ENCODE results near the gene SMARCA4. TPM values are rescaled to one million over a fixed set of nuclear protein-coding genes. Genes with fewer than 3 reads are reported as not detected.

Gene SMARCA4
- total RNA-seq, 1 donor from 2014 or later, result 95.6 TPM

DNA sequence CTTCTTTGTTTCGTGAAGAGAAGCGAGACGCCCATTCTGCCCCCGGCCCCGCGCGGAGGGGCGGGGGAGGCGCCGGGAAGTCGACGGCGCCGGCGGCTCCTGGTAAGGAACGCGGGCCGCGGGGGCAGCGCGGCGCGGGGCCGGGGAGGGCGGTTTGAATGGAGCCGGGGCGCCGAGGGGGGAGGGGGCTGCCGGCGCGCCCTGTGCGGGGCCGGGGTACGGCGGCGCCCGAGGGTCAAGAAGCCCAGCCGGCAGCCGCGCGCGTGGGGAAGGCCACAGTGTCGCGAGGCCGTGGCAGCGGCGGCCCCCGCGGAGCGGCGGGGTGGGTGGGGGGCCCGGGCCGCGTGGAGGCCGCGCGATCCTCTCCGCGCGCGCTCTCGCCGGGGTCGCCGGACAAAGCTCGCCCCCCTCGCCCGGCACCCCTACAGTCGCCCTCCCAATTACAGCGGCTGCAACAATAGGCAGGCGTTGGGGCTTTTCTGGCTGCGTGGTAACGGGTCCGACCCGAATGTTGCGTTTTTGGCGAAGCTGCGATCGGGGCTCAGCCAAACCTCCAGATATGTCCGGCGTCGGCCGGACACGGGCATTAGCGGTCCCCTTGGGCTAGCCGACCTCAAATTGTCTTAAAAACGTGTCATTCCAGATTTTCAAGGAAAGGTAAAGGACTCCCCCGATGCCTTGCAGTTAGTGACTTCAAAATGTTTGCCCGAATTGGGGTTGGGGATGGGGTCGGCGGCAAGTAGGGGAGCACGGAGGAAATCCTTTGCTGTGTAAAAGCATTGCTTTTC lies 437 bp downstream of the SMARCA4 start:
- no peaks in the 10 kb centered on the region for H3K27me3 ChIP-seq
- peaks cover 22% of the 10 kb centered on the region for H3K4me1 ChIP-seq
- peak overlapping the region; percentile 89 for H3K27ac ChIP-seq
- peak; percentile 72 for DNase-seq
- no peaks in the 10 kb centered on the region for H3K36me3 ChIP-seq
- TF ChIP-seq, protein P1, sequence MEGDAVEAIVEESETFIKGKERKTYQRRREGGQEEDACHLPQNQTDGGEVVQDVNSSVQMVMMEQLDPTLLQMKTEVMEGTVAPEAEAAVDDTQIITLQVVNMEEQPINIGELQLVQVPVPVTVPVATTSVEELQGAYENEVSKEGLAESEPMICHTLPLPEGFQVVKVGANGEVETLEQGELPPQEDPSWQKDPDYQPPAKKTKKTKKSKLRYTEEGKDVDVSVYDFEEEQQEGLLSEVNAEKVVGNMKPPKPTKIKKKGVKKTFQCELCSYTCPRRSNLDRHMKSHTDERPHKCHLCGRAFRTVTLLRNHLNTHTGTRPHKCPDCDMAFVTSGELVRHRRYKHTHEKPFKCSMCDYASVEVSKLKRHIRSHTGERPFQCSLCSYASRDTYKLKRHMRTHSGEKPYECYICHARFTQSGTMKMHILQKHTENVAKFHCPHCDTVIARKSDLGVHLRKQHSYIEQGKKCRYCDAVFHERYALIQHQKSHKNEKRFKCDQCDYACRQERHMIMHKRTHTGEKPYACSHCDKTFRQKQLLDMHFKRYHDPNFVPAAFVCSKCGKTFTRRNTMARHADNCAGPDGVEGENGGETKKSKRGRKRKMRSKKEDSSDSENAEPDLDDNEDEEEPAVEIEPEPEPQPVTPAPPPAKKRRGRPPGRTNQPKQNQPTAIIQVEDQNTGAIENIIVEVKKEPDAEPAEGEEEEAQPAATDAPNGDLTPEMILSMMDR (IDR thresholded peaks at IDR 0.05), result no peak
- peak; percentile 57 for ATAC-seq
- peak overlapping the region; percentile 85 for H3K4me3 ChIP-seq
- intact Hi-C loops (cut with DNase I), result no loop called here
- H3K9me3 ChIP-seq, result no peaks in the 10 kb centered on the region

DNA sequence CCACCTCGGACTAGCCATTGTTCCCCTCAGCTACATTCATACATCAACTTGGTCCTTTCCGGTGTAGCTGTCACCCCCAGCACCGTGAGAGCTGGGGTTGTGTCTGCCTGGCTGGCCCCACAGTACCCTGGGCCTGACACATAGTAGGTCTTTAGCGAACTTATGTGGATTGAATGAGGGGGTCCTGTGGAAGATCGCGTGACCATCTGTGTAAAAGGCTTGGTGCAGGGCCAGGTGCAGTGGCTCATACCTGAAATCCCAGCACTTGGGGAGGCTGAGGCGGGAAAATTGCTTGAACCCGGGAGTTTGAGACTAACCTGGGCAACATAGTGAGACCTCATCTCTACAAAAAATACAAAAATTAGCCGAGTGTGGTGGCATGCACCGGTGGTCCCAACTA lies 2.0 kb downstream of the SMARCA4 start:
- peaks cover 24% of the 10 kb centered on the region for H3K4me1 ChIP-seq
- H3K27me3 ChIP-seq, result no peaks in the 10 kb centered on the region
- DNase-seq (no peak), ATAC-seq (no peak)
- no peaks in the 10 kb centered on the region for H3K9me3 ChIP-seq
- no peak overlapping the region for H3K4me3 ChIP-seq
- TF ChIP-seq, protein P1 (IDR thresholded peaks at IDR 0.05), result no peak
- intact Hi-C loops (cut with DNase I), result no loop called here
- H3K36me3 ChIP-seq, result no peaks in the 10 kb centered on the region
- H3K27ac ChIP-seq, result peak overlapping the region; percentile 89

DNA sequence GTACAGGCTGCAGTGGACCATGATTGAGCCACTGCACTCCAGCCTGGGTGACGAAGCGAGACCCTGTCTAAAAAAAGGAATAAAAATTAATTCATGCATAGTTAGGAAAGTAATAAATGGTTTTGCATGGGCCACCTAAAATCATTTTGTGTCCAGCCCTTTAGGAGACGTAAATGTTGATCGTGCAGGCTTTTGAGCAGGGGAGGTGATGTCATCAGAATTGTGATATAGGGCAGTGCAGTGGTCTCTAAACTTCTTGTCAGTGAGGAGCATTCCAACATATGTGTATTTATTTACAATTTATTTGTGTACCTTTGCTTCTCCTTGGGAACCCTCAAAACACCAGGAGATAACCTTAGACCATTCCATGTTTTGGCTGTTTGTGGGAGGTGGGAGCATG lies 3.0 kb downstream of the SMARCA4 start:
- intact Hi-C loops (cut with DNase I), result no loop called here

DNA sequence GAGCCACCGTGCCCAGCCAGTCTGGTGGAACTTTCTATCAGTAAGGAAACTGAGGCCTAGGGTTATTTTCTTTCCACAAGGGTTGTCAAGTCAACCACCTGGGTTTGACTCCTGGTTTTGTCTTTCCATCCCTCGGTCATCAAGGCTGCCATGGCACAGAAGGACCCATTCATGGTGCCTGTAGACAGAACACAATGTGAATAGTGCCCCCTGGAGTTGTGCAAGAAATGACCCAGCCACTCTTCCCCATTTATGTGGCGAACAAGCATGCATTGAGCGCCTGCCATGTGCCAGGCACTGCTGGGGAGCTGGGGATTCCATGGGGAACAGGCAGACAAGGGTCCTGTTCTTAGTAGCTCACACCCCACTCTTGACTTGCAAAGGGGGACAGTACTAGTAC lies 4.1 kb downstream of the SMARCA4 start:
- H3K4me1 ChIP-seq, result peaks cover 29% of the 10 kb centered on the region
- H3K27me3 ChIP-seq, result no peaks in the 10 kb centered on the region
- no peak for ATAC-seq
- H3K36me3 ChIP-seq, result no peaks in the 10 kb centered on the region
- no peaks in the 10 kb centered on the region for H3K9me3 ChIP-seq
- intact Hi-C loops (cut with DNase I), result no loop called here
- no peak overlapping the region for H3K27ac ChIP-seq
- TF ChIP-seq, protein P1 (IDR thresholded peaks at IDR 0.05), result no peak
- H3K4me3 ChIP-seq, result no peak overlapping the region
- no peak for DNase-seq

More for the DNA sequence above, 3.0 kb downstream of the SMARCA4 start:
- TF ChIP-seq, protein P1 (IDR thresholded peaks at IDR 0.05), result no peak
- DNase-seq (no peak), ATAC-seq (no peak)
- Histone ChIP-seq H3K36me3 (no peaks in the 10 kb centered on the region), H3K4me3 (no peak overlapping the region), H3K27ac (peak overlapping the region; percentile 89), H3K4me1 (peaks cover 31% of the 10 kb centered on the region), H3K27me3 (no peaks in the 10 kb centered on the region), H3K9me3 (no peaks in the 10 kb centered on the region)

DNA sequence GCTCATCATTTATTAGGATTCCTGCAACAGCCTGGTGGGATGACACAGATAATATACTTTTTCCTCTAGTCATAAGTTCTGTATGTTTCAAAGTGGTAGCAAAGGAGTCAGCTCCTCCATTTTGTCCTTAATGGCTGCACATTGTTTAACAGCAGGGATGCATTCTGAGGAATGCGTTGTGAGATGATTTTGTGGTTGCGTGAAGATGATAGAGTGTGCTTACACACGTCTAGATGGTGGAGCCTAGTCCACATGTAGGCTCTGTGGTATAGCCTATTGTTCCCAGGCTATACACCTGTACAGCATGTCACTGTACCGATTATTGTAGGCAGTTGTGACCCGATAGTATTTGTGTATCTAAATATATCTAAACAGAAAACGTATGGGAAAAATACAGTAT lies 4.6 kb downstream of the SMARCA4 start:
- H3K36me3 ChIP-seq, result no peaks in the 10 kb centered on the region
- intact Hi-C loops (cut with DNase I), result no loop called here
- H3K9me3 ChIP-seq, result no peaks in the 10 kb centered on the region
- no peak overlapping the region for H3K27ac ChIP-seq
- ATAC-seq, result no peak
- no peaks in the 10 kb centered on the region for H3K27me3 ChIP-seq
- peaks cover 27% of the 10 kb centered on the region for H3K4me1 ChIP-seq
- no peak overlapping the region for H3K4me3 ChIP-seq
- TF ChIP-seq, protein P1 (IDR thresholded peaks at IDR 0.05), result no peak
- no peak for DNase-seq
